H9 (cell line): ENCODE data around the gene MOGAT2. TPM values are rescaled to one million over a fixed set of nuclear protein-coding genes. Genes with fewer than 3 reads are reported as not detected.

Experiments
- DNase-seq: peaks from one replicate; pipeline ENCODE4 v3.0.0-alpha.2; 2017
- H2AFZ ChIP-seq: one replicate; pipeline ENCODE4 v1.6.1; 2013; ENCODE audit warnings: mild to moderate bottlenecking, low read length, control low read depth, moderate library complexity
- H2AK5ac ChIP-seq: 2 replicates; pipeline ENCODE4 v1.6.1; 2013; ENCODE audit warnings: low read length, control low read depth, mixed read lengths; ENCODE audit not compliant: insufficient read length
- H2BK120ac ChIP-seq: one replicate; pipeline ENCODE4 v1.6.1; 2013; ENCODE audit warnings: low read depth, mild to moderate bottlenecking, low read length, control low read depth, inconsistent platforms; ENCODE audit not compliant: poor library complexity, severe bottlenecking
- H2BK12ac ChIP-seq: 2 replicates; pipeline ENCODE4 v1.6.1; 2013; ENCODE audit warnings: low read length, control low read depth, mixed read lengths, low read depth; ENCODE audit not compliant: insufficient read length
- H2BK15ac ChIP-seq: 2 replicates; pipeline ENCODE4 v1.6.1; 2013; ENCODE audit warnings: low read depth, low read length, control low read depth
- H2BK20ac ChIP-seq: one replicate; pipeline ENCODE4 v1.6.1; 2013; ENCODE audit warnings: low read depth, mild to moderate bottlenecking, low read length, control low read depth, inconsistent platforms; ENCODE audit not compliant: poor library complexity, severe bottlenecking
- H2BK5ac ChIP-seq: 2 replicates; pipeline ENCODE4 v1.6.1; 2013; ENCODE audit warnings: low read length, control low read depth, mixed read lengths; ENCODE audit not compliant: insufficient read length
- H3K14ac ChIP-seq: 2 replicates; pipeline ENCODE4 v1.6.1; 2013; ENCODE audit warnings: low read length, control low read depth; ENCODE audit not compliant: insufficient read depth
- H3K18ac ChIP-seq: 2 replicates; pipeline ENCODE4 v1.6.1; 2013; ENCODE audit warnings: low read depth, mild to moderate bottlenecking, mixed read lengths, low read length, control low read depth; ENCODE audit not compliant: insufficient read length
- H3K23ac ChIP-seq: 2 replicates; pipeline ENCODE4 v1.6.1; 2013; ENCODE audit warnings: low read length, control low read depth, mixed read lengths, low read depth; ENCODE audit not compliant: insufficient read length
- H3K23me2 ChIP-seq: 2 replicates; pipeline ENCODE4 v1.6.1; 2013; ENCODE audit warnings: low read depth, mild to moderate bottlenecking, mixed read lengths, low read length, control low read depth; ENCODE audit not compliant: insufficient read length, poor library complexity, severe bottlenecking
- H3K27ac ChIP-seq: 2 replicates; pipeline ENCODE4 v1.5.1; 2013; ENCODE audit warnings: low read length, control low read depth, mixed read lengths, low read depth; ENCODE audit not compliant: insufficient read length
- H3K27me3 ChIP-seq: 2 replicates; pipeline ENCODE4 v1.6.1; 2013; ENCODE audit warnings: low read length, control low read depth, inconsistent platforms; ENCODE audit not compliant: insufficient read depth
- H3K4ac ChIP-seq: 2 replicates; pipeline ENCODE4 v1.6.1; 2013; ENCODE audit warnings: low read depth, mild to moderate bottlenecking, control low read depth, inconsistent platforms, low read length, moderate library complexity
- H3K4me1 ChIP-seq: 2 replicates; pipeline ENCODE4 v1.6.1; 2013; ENCODE audit warnings: low read length, control low read depth, inconsistent platforms; ENCODE audit not compliant: insufficient read depth
- H3K4me2 ChIP-seq: 2 replicates; pipeline ENCODE4 v1.6.1; 2013; ENCODE audit warnings: low read length, control low read depth, mixed read lengths; ENCODE audit not compliant: insufficient read length, insufficient read depth
- H3K56ac ChIP-seq: 2 replicates; pipeline ENCODE4 v1.6.1; 2013; ENCODE audit warnings: low read depth, mild to moderate bottlenecking, mixed read lengths, low read length, control low read depth; ENCODE audit not compliant: insufficient read length
- H3K79me1 ChIP-seq: 2 replicates; pipeline ENCODE4 v1.6.1; 2013; ENCODE audit warnings: low read depth, mild to moderate bottlenecking, moderate library complexity, low read length, control low read depth, inconsistent platforms; ENCODE audit not compliant: insufficient read depth, poor library complexity, severe bottlenecking
- H3K79me2 ChIP-seq: 2 replicates; pipeline ENCODE4 v1.6.1; 2013; ENCODE audit warnings: low read length, control low read depth, inconsistent platforms; ENCODE audit not compliant: insufficient read depth
- H3K9ac ChIP-seq: 2 replicates; pipeline ENCODE4 v1.6.1; 2013; ENCODE audit warnings: low read length, control low read depth, mixed read lengths; ENCODE audit not compliant: insufficient read length; ENCODE audit errors: extremely low read depth
- H3K9me3 ChIP-seq: one replicate; pipeline ENCODE4 v1.6.1; 2013; ENCODE audit warnings: low read depth, low read length, inconsistent platforms; ENCODE audit not compliant: control insufficient read depth
- H3T11ph ChIP-seq: one replicate; pipeline ENCODE4 v1.6.1; 2013; ENCODE audit warnings: mild to moderate bottlenecking, low read length, control low read depth, inconsistent platforms
- H4K20me1 ChIP-seq: one replicate; pipeline ENCODE4 v1.6.1; 2013; ENCODE audit not compliant: control insufficient read depth, insufficient read length, insufficient read depth
- H4K5ac ChIP-seq: 2 replicates; pipeline ENCODE4 v1.6.1; 2013; ENCODE audit warnings: low read depth, mild to moderate bottlenecking, mixed read lengths, low read length, control low read depth; ENCODE audit not compliant: insufficient read length
- H4K8ac ChIP-seq: replicated peaks from 2 replicates; pipeline ENCODE4 v1.6.1; 2013; ENCODE audit warnings: low read length, control low read depth, mixed read lengths, low read depth; ENCODE audit not compliant: insufficient read length
- H4K91ac ChIP-seq: 2 replicates; pipeline ENCODE4 v1.6.1; 2013; ENCODE audit warnings: low read depth, mild to moderate bottlenecking, moderate library complexity, mixed read lengths, low read length, control low read depth; ENCODE audit not compliant: insufficient read length
- H3K27ac Mint-ChIP-seq, 3 experiments: 2 replicates in 2 of 3; 3 replicates in 1 of 3; pipeline ENCODE4 v1.8.0; 2020 to 2021; ENCODE audit warnings: mixed read lengths in 3 of 3, mild to moderate bottlenecking in 1 of 3, moderate library complexity in 1 of 3
- H3K27me3 Mint-ChIP-seq: 2 replicates; pipeline ENCODE4 v1.8.0; 2021; ENCODE audit warnings: low read depth, mild to moderate bottlenecking, moderate library complexity, mixed read lengths
- H3K36me3 Mint-ChIP-seq, 3 experiments: 2 replicates in 2 of 3; 3 replicates in 1 of 3; pipeline ENCODE4 v1.8.0; 2020 to 2021; ENCODE audit warnings: low read depth in 3 of 3, mixed read lengths in 3 of 3; ENCODE audit not compliant: insufficient read depth in 1 of 3
- H3K4me1 Mint-ChIP-seq, 2 experiments: 2 replicates each; pipeline ENCODE4 v1.8.0; 2020; ENCODE audit warnings: mixed read lengths in 2 of 2
- H3K4me3 Mint-ChIP-seq, 2 experiments: 2 replicates in 1 of 2; 3 replicates in 1 of 2; pipeline ENCODE4 v1.8.0; 2020 to 2021; ENCODE audit warnings: mild to moderate bottlenecking in 2 of 2, mixed read lengths in 2 of 2, moderate library complexity in 1 of 2
- H3K9me3 Mint-ChIP-seq, 2 experiments: 2 replicates in 1 of 2; 3 replicates in 1 of 2; pipeline ENCODE4 v1.8.0; 2020; ENCODE audit warnings: mild to moderate bottlenecking in 2 of 2, mixed read lengths in 2 of 2, moderate library complexity in 1 of 2
- CTCF ChIP-seq: fragments of 200-600 bp; sonication (generic); conservative IDR thresholded peaks from 3 replicates; pipeline ENCODE4 v1.8.0; 2021; ENCODE audit warnings: antibody characterized with exemption, mild to moderate bottlenecking
- total RNA-seq: library from RNA; stranded (reverse); gene quantifications from 2 replicates; pipeline ENCODE4 v1.2.1, GENCODE V29; 2021

MOGAT2 gene
- total RNA-seq, 1 experiment from 2014 or later: not detected

GRCh38 chr11:75760243-75760642 is 42.6 kb downstream of the MOGAT2 start:
- Histone ChIP-seq H4K8ac (no peak overlapping the region), H3K56ac (no peak overlapping the region), H3K14ac (no peak overlapping the region), H2BK120ac (no peak overlapping the region), H2BK5ac (no peak overlapping the region), H3T11ph (no peak overlapping the region), H3K79me1 (no peaks in the 10 kb centered on the region), H4K5ac (no peak overlapping the region), H3K27me3 (no peaks in the 10 kb centered on the region), H2AK5ac (no peak overlapping the region), H4K91ac (no peak overlapping the region), H3K9me3 (no peaks in the 10 kb centered on the region), H3K79me2 (no peaks in the 10 kb centered on the region), H4K20me1 (no peaks in the 10 kb centered on the region), H2BK15ac (no peak overlapping the region), H2AFZ (no peak overlapping the region), H3K4ac (no peak overlapping the region), H3K4me1 (no peaks in the 10 kb centered on the region), H3K27ac (no peak overlapping the region), H3K23ac (no peak overlapping the region), H2BK12ac (no peak overlapping the region), H3K23me2 (no peaks in the 10 kb centered on the region), H3K4me2 (no peak overlapping the region), H3K9ac (no peak overlapping the region), H3K18ac (no peak overlapping the region), H2BK20ac (no peak overlapping the region)
- Mint-ChIP-seq H3K27ac (no peak overlapping the region), H3K36me3 (no peaks in the 10 kb centered on the region), H3K4me1 (peaks cover 5 to 13% of the 10 kb centered on the region in 2 experiments; a peak in 3 of 4 replicates), H3K27me3 (peaks cover 37% of the 10 kb centered on the region), H3K4me3 (no peak overlapping the region), H3K9me3 (no peaks in the 10 kb centered on the region; a peak in 2 of 5 replicates)
- TF ChIP-seq CTCF: no peak
- DNase-seq: no peak
